ENCODE data around the gene GPC5.

The GPC5 gene

GRCh38 chr13:91467236-91467635 is 68.8 kb downstream of the GPC5 start:
- no peak for DNase-seq

GRCh38 chr13:91468301-91468700 is 69.9 kb downstream of the GPC5 start:
- peak; percentile 14 to 34 for DNase-seq

- no peak for DNase-seq
Measured at GRCh38 chr13:91470084-91470621, 71.7 kb downstream of the GPC5 start.

GRCh38 chr13:91470681-91471080 is 72.3 kb downstream of the GPC5 start:
- DNase-seq: no peak

- DNase-seq: no peak
Measured at GRCh38 chr13:91482427-91482826, 84.0 kb downstream of the GPC5 start.

- no peak for DNase-seq
Measured at GRCh38 chr13:91491980-91492379, 93.6 kb downstream of the GPC5 start.

- DNase-seq: no peak
Measured at GRCh38 chr13:91493442-91493841, 95.0 kb downstream of the GPC5 start.

GRCh38 chr13:91498298-91498697 is 99.9 kb downstream of the GPC5 start:
- DNase-seq: no peak

- DNase-seq: no peak
Measured at GRCh38 chr13:91504216-91504615, 105.8 kb downstream of the GPC5 start.

- no peak for DNase-seq
Measured at GRCh38 chr13:91506759-91507158, 108.3 kb downstream of the GPC5 start.

GRCh38 chr13:91510058-91510457 is 111.6 kb downstream of the GPC5 start:
- DNase-seq: no peak

- no peak for DNase-seq
Measured at GRCh38 chr13:91513790-91514189, 115.4 kb downstream of the GPC5 start.

- DNase-seq: no peak
Measured at GRCh38 chr13:91516799-91517198, 118.4 kb downstream of the GPC5 start.

- DNase-seq: no peak
Measured at GRCh38 chr13:91520952-91521351, 122.5 kb downstream of the GPC5 start.

GRCh38 chr13:91523116-91523515 is 124.7 kb downstream of the GPC5 start:
- DNase-seq: no peak

- DNase-seq: no peak
Measured at GRCh38 chr13:91526543-91527033, 128.2 kb downstream of the GPC5 start.

GRCh38 chr13:91529739-91530482 is 131.5 kb downstream of the GPC5 start:
- no peak for DNase-seq

GRCh38 chr13:91531646-91532045 is 133.2 kb downstream of the GPC5 start:
- DNase-seq: no peak

GRCh38 chr13:91533354-91533753 is 134.9 kb downstream of the GPC5 start:
- no peak for DNase-seq

GRCh38 chr13:91534996-91535395 is 136.6 kb downstream of the GPC5 start:
- no peak for DNase-seq

GRCh38 chr13:91537376-91537775 is 139.0 kb downstream of the GPC5 start:
- no peak for DNase-seq

- no peak for DNase-seq
Measured at GRCh38 chr13:91539286-91540157, 141.1 kb downstream of the GPC5 start.

- no peak for DNase-seq
Measured at GRCh38 chr13:91540158-91540736, 141.8 kb downstream of the GPC5 start.

Data from SW 1271 (cell line).